GM19468 (cell line): ENCODE data around the gene ARHGDIG.
"Not testable (repeated sequence)": the region's sequence is repeated elsewhere in the genome, so short reads cannot be mapped to it uniquely, and the experiment has no call there.

Experiments used
- ATAC-seq: cut with Tn5 transposase; IDR thresholded peaks from one replicate; pipeline ENCODE4 v1.9.1; 2021; ENCODE audit warnings: mild to moderate bottlenecking, moderate library complexity, moderate number of reproducible peaks; ENCODE audit not compliant: unreplicated experiment; ENCODE audit errors: extremely low read depth

Gene ARHGDIG

GRCh38 chr16:263182-263774, 17.1 kb upstream of the ARHGDIG start:
- ATAC-seq = no peak

- ATAC-seq = no peak
Observed at GRCh38 chr16:263944-264343, 16.4 kb upstream of the ARHGDIG start.

GRCh38 chr16:264440-264951, 15.9 kb upstream of the ARHGDIG start:
- no peak for ATAC-seq

GRCh38 chr16:265002-265529, 15.3 kb upstream of the ARHGDIG start:
- ATAC-seq = no peak

- no peak for ATAC-seq
Observed at GRCh38 chr16:265711-266110, 14.7 kb upstream of the ARHGDIG start.

GRCh38 chr16:266258-267164, 13.9 kb upstream of the ARHGDIG start:
- no peak for ATAC-seq

- ATAC-seq = not testable (repeated sequence)
Observed at GRCh38 chr16:267562-267961, 12.8 kb upstream of the ARHGDIG start.

GRCh38 chr16:268141-269053, 12.0 kb upstream of the ARHGDIG start:
- no peak for ATAC-seq

GRCh38 chr16:269061-269796, 11.2 kb upstream of the ARHGDIG start:
- no peak for ATAC-seq

- no peak for ATAC-seq
Observed at GRCh38 chr16:270381-271255, 9.8 kb upstream of the ARHGDIG start.

- ATAC-seq = no peak
Observed at GRCh38 chr16:272633-273546, 7.5 kb upstream of the ARHGDIG start.

GRCh38 chr16:273547-274421, 6.6 kb upstream of the ARHGDIG start:
- no peak for ATAC-seq

- no peak for ATAC-seq
Observed at GRCh38 chr16:275041-275641, 5.2 kb upstream of the ARHGDIG start.

- ATAC-seq = no peak
Observed at GRCh38 chr16:275786-276232, 4.6 kb upstream of the ARHGDIG start, which contains the start of gene RGS11. RGS11 (minus strand) TSS chr16:275944; CDS start chr16:275911, 33 bp downstream.

GRCh38 chr16:276426-277077, 3.8 kb upstream of the ARHGDIG start:
- no peak for ATAC-seq
